OCI-LY7 (cell line): ENCODE measurements around the gene DOCK7. TPM values are rescaled to one million over a fixed set of nuclear protein-coding genes. Genes with fewer than 3 reads are reported as not detected.
A peak's percentile ranks its signal among the peaks of the same experiment; 100 is the strongest.

Experiments
- Bru-seq: library from RNA; stranded (reverse); fragments of 400-500 nt; gene quantifications from one replicate; lab custom pipeline; 2021; lab: Mats Ljungman, UMichigan
- BruChase-seq, 2 experiments: library from RNA; stranded (reverse); fragments of 400-500 nt; gene quantifications; one replicate each; lab custom pipeline; 2021; lab: Mats Ljungman, UMichigan
- BruUV-seq: library from RNA; stranded (reverse); fragments of 400-500 nt; replicated peaks from 2 replicates; lab custom pipeline; 2021; lab: Mats Ljungman, UMichigan
- CTCF ChIA-PET: fragments of 300-600 bp; sonication (Branson Sonifier 250); formaldehyde crosslinking; loops from one replicate; lab custom pipeline; 2022; ENCODE audit warnings: antibody characterized with exemption; ENCODE audit not compliant: unreplicated experiment; lab: Charles Lee
- POLR2A ChIA-PET: fragments of 300-600 bp; sonication (Branson Sonifier 250); formaldehyde crosslinking; loops from one replicate; lab custom pipeline; 2022; ENCODE audit warnings: antibody characterized with exemption; lab: Charles Lee
- DNase-seq: peaks from one replicate; pipeline ENCODE4 v3.0.0-alpha.2; 2015; ENCODE audit warnings: low spot score
- H2AFZ ChIP-seq: fragments of 200-600 bp; sonication (generic), shearing (Covaris generic); 2 replicates; pipeline ENCODE4 v1.6.1; 2014; ENCODE audit warnings: mild to moderate bottlenecking, antibody characterized with exemption, low read length, moderate library complexity
- H3K27ac ChIP-seq: fragments of 200-600 bp; sonication (generic); 2 replicates; pipeline ENCODE4 v1.5.1; 2014; ENCODE audit warnings: mixed run types, low read depth, mild to moderate bottlenecking, moderate library complexity, low read length, inconsistent platforms; ENCODE audit not compliant: poor library complexity, severe bottlenecking
- H3K36me3 ChIP-seq: fragments of 200-600 bp; sonication (generic); 2 replicates; pipeline ENCODE4 v1.6.1; 2014; ENCODE audit warnings: mild to moderate bottlenecking, antibody characterized with exemption, low read length, moderate library complexity, mixed read lengths; ENCODE audit not compliant: insufficient read depth
- H3K4me1 ChIP-seq: fragments of 200-600 bp; sonication (generic); 2 replicates; pipeline ENCODE4 v1.5.1; 2014; ENCODE audit warnings: mild to moderate bottlenecking, low read length; ENCODE audit not compliant: insufficient read depth, poor library complexity, severe bottlenecking
- H3K4me2 ChIP-seq: fragments of 200-600 bp; sonication (generic); 2 replicates; pipeline ENCODE4 v1.6.1; 2014; ENCODE audit warnings: mild to moderate bottlenecking, low read length
- H3K4me3 ChIP-seq: fragments of 200-600 bp; sonication (generic); 2 replicates; pipeline ENCODE4 v1.5.1; 2014; ENCODE audit warnings: mild to moderate bottlenecking, low read depth, low read length; ENCODE audit not compliant: poor library complexity, severe bottlenecking
- H3K79me2 ChIP-seq: fragments of 200-600 bp; sonication (generic); 2 replicates; pipeline ENCODE4 v1.6.1; 2016; ENCODE audit warnings: low read depth, mild to moderate bottlenecking, low read length, moderate library complexity, mixed read lengths; ENCODE audit not compliant: insufficient read depth
- H3K9me2 ChIP-seq: fragments of 200-600 bp; sonication (generic); 2 replicates; pipeline ENCODE4 v1.6.1; 2016; ENCODE audit warnings: mild to moderate bottlenecking, low read length, mixed read lengths; ENCODE audit not compliant: insufficient read depth
- H3K9me3 ChIP-seq: fragments of 200-600 bp; sonication (generic); 2 replicates; pipeline ENCODE4 v1.6.1; 2014; ENCODE audit warnings: mild to moderate bottlenecking, mixed run types, low read length, mixed read lengths
- H4K20me1 ChIP-seq: fragments of 200-600 bp; sonication (generic); 2 replicates; pipeline ENCODE4 v1.6.1; 2014; ENCODE audit warnings: mild to moderate bottlenecking, antibody characterized with exemption, low read length, moderate library complexity, mixed read lengths; ENCODE audit not compliant: insufficient read depth
- CTCF ChIP-seq: fragments of 200-600 bp; sonication (generic); conservative IDR thresholded peaks from 2 replicates; pipeline ENCODE4 v1.5.1; 2014; ENCODE audit warnings: mild to moderate bottlenecking, antibody characterized with exemption, low read length, moderate library complexity, mixed read lengths
- EZH2phosphoT487 ChIP-seq: fragments of 200-600 bp; sonication (generic); IDR thresholded peaks from 2 replicates; pipeline ENCODE4 v1.6.1; 2018; ENCODE audit warnings: low read depth, borderline replicate concordance, mild to moderate bottlenecking, mixed run types, antibody characterized with exemption, low read length, moderate library complexity, mixed read lengths
- intact Hi-C: fragments of 100-400 bp; cut with micrococcal nuclease; formaldehyde crosslinking; loops from one replicate; pipeline ENCODE4 v1.10.0; 2022; ENCODE audit not compliant: unreplicated experiment
- long read RNA-seq: library from polyadenylated mRNA; stranded (forward); transcript quantifications from one replicate; pipeline ENCODE4 v2.0.0, GENCODE V29; 2022
- total RNA-seq, 2 experiments: library from RNA; depleted of rRNA in 1 of 2; stranded (reverse); fragments of >200 nt in 1 of 2; shearing (Covaris generic) in 1 of 2; gene quantifications; 2 replicates each; pipeline ENCODE4 v1.2.3, GENCODE V29; 2014 to 2022

The DOCK7 gene
- total RNA-seq (2014; rRNA removed; shearing (Covaris generic)): 20.3 and 30.7 TPM in 2 replicates
- 19.5 and 28.2 TPM in 2 replicates for total RNA-seq (2022)
- Bru-seq, nascent RNA: percentile 60 among the genes with signal in this experiment
- BruChase-seq, experiment 1, labeled RNA remaining after a 6-hour chase: percentile 48 among the genes with signal in this experiment
- percentile 50 among the genes with signal in this experiment for BruChase-seq, experiment 2, labeled RNA remaining after a 2-hour chase
- long read RNA-seq, full-length matches to known transcripts: 20 of 26 reads
- long read RNA-seq, partial matches to known transcripts: 2 of 26 reads
- long read RNA-seq, other reads (novel, unspliced or antisense): 4 of 26 reads

GRCh38 chr1:62687903-62688686 is at the start of gene DOCK7:
DOCK7 (minus strand) TSS chr1:62688386; CDS start chr1:62688264, 122 bp downstream.
- Histone ChIP-seq H3K9me3 (no peaks in the 10 kb centered on the region), H2AFZ (peak within 1 kb of the TSS; percentile 96), H3K9me2 (no peaks in the 10 kb centered on the region), H3K4me1 (peaks cover 15% of the 10 kb centered on the region), H4K20me1 (peaks cover 8% of the 10 kb centered on the region; the same call in 1 of the 2 replicates), H3K36me3 (no peaks in the 10 kb centered on the region), H3K79me2 (no peaks in the 10 kb centered on the region), H3K4me2 (peak within 1 kb of the TSS; percentile 79), H3K4me3 (peak within 1 kb of the TSS; percentile 72), H3K27ac (peak within 1 kb of the TSS; percentile 14)
- peak; percentile 73 for DNase-seq
- ChIA-PET CTCF (no interaction called here), POLR2A (interaction anchor here (0.6 to 0.7 kb wide), 2 partner anchors 30 to 74 kb away, joined by 3 read pairs; no protein-coding TSS in a partner anchor)
- TF ChIP-seq CTCF: no peak
- TF ChIP-seq EZH2phosphoT487: no peak
- intact Hi-C loops: loop anchor here (5.0 to 10.0 kb wide), 2 partner anchors 251 to 1603 kb away; partner anchors contain the start of genes NFIA and USP1
- no TSS peak for BruUV-seq

GRCh38 chr1:62735491-62736171 is 47.4 kb upstream of the DOCK7 start:
- no TSS peak for BruUV-seq
- intact Hi-C loops: no loop called here
- no peaks in the 10 kb centered on the region for H3K36me3 ChIP-seq
- H3K4me3 ChIP-seq: no peak overlapping the region
- H4K20me1 ChIP-seq: no peaks in the 10 kb centered on the region
- no peak for TF ChIP-seq EZH2phosphoT487
- no peak for TF ChIP-seq CTCF
- no peak overlapping the region for H3K27ac ChIP-seq
- no peak for DNase-seq
- ChIA-PET POLR2A (interaction anchor here (0.7 kb wide), 1 partner anchor 828 kb away, joined by 4 read pairs; no protein-coding TSS in a partner anchor), CTCF (no interaction called here)
- no peak overlapping the region for H2AFZ ChIP-seq
- no peak overlapping the region for H3K4me2 ChIP-seq
- H3K9me2 ChIP-seq: no peaks in the 10 kb centered on the region
- no peaks in the 10 kb centered on the region for H3K79me2 ChIP-seq
- no peaks in the 10 kb centered on the region for H3K4me1 ChIP-seq
- H3K9me3 ChIP-seq: no peaks in the 10 kb centered on the region
